HEK293 (cell line): Measurements from ENCODE around the gene ARHGAP26.
A peak's percentile ranks its signal among the peaks of the same experiment; 100 is the strongest.

ENCODE experiments used
- CTCF ChIA-PET: fragments of 350-600 bp; formaldehyde crosslinking; extraction: SDS; loops from one replicate; lab custom pipeline; 2021; ENCODE audit warnings: antibody characterized with exemption; lab: Yijun Ruan, JAX
- POLR2A ChIA-PET: fragments of 300-600 bp; formaldehyde crosslinking; extraction: SDS; loops from one replicate; lab custom pipeline; 2020; ENCODE audit warnings: antibody characterized with exemption, inconsistent platforms; lab: Yijun Ruan, JAX
- H3K27ac ChIP-seq: fragments of 200-500 bp; sonication (Bioruptor generic); 2 replicates; pipeline ENCODE4 v1.5.1; 2014; ENCODE audit warnings: low read depth, low read length, control low read depth, inconsistent platforms; ENCODE audit errors: extremely low read depth
- H3K36me3 ChIP-seq, 2 experiments: fragments of 200-500 bp in 1 of 2; sonication (Bioruptor generic) in 1 of 2; 1 replicate in 1 of 2; 2 replicates in 1 of 2; pipeline ENCODE4 v1.5.1; 2014 to 2017; ENCODE audit warnings: inconsistent platforms in 2 of 2, low read length in 2 of 2; ENCODE audit not compliant: control insufficient read depth in 2 of 2, insufficient read depth in 1 of 2
- H3K4me1 ChIP-seq: fragments of 200-500 bp; sonication (Bioruptor generic); 2 replicates; pipeline ENCODE4 v1.5.1; 2014; ENCODE audit warnings: mild to moderate bottlenecking, low read length, inconsistent platforms; ENCODE audit not compliant: control insufficient read depth, insufficient read depth
- H3K4me3 ChIP-seq: 2 replicates; pipeline ENCODE4 v1.5.1; 2011; ENCODE audit warnings: low read depth, mild to moderate bottlenecking, control low read depth, low read length, moderate library complexity
- H3K9me3 ChIP-seq: fragments of 200-500 bp; sonication (Bioruptor generic); 2 replicates; pipeline ENCODE4 v1.5.1; 2014; ENCODE audit warnings: low read depth, low read length, inconsistent platforms; ENCODE audit not compliant: control insufficient read depth, insufficient read depth
- CTCF ChIP-seq: fragments of 450-650 bp; formaldehyde crosslinking; IDR thresholded peaks from 2 replicates; pipeline ENCODE4 v1.5.1; 2016; ENCODE audit warnings: missing biosample characterization, missing genetic modification characterization
- INSM2 ChIP-seq: fragments of 450-650 bp; formaldehyde crosslinking; IDR thresholded peaks from 2 replicates; pipeline ENCODE4 v1.5.1; 2016; ENCODE audit warnings: missing biosample characterization, missing genetic modification characterization
- SCRT2 ChIP-seq: fragments of 450-650 bp; formaldehyde crosslinking; IDR thresholded peaks from 2 replicates; pipeline ENCODE4 v1.5.1; 2016; ENCODE audit warnings: missing biosample characterization, missing genetic modification characterization
- WT1 ChIP-seq: fragments of 450-650 bp; formaldehyde crosslinking; IDR thresholded peaks from 2 replicates; pipeline ENCODE4 v1.5.1; 2016; ENCODE audit warnings: missing biosample characterization, missing genetic modification characterization
- ZIC2 ChIP-seq: fragments of 450-650 bp; formaldehyde crosslinking; IDR thresholded peaks from 2 replicates; pipeline ENCODE4 v1.5.1; 2016; ENCODE audit warnings: missing biosample characterization, missing genetic modification characterization
- ZNF23 ChIP-seq: fragments of 450-650 bp; formaldehyde crosslinking; IDR thresholded peaks from 2 replicates; pipeline ENCODE4 v1.5.1; 2016; ENCODE audit warnings: missing biosample characterization, missing genetic modification characterization, borderline replicate concordance
- ZNF404 ChIP-seq: fragments of 450-650 bp; formaldehyde crosslinking; IDR thresholded peaks from 2 replicates; pipeline ENCODE4 v1.5.1; 2017; ENCODE audit warnings: missing biosample characterization, missing genetic modification characterization
- ZNF510 ChIP-seq: fragments of 450-650 bp; formaldehyde crosslinking; IDR thresholded peaks from 2 replicates; pipeline ENCODE4 v1.5.1; 2018; ENCODE audit warnings: mild to moderate bottlenecking, missing genetic modification characterization, missing biosample characterization; ENCODE audit not compliant: insufficient replicate concordance
- ZNF529 ChIP-seq: fragments of 450-650 bp; formaldehyde crosslinking; IDR thresholded peaks from 2 replicates; pipeline ENCODE4 v1.5.1; 2017; ENCODE audit warnings: missing genetic modification characterization, missing biosample characterization; ENCODE audit not compliant: insufficient replicate concordance
- ZNF555 ChIP-seq: fragments of 450-650 bp; formaldehyde crosslinking; conservative IDR thresholded peaks from 2 replicates; pipeline ENCODE4 v1.5.1; 2017; ENCODE audit warnings: missing biosample characterization, mild to moderate bottlenecking, missing genetic modification characterization, inconsistent platforms
- ZNF580 ChIP-seq: fragments of 450-650 bp; formaldehyde crosslinking; IDR thresholded peaks from 2 replicates; pipeline ENCODE4 v1.5.1; 2016; ENCODE audit warnings: missing biosample characterization, missing genetic modification characterization
- ZNF596 ChIP-seq: fragments of 450-650 bp; IDR thresholded peaks from 2 replicates; pipeline ENCODE4 v1.5.0; 2018; ENCODE audit warnings: missing biosample characterization, mild to moderate bottlenecking, missing genetic modification characterization, moderate library complexity
- ZNF600 ChIP-seq: fragments of 450-650 bp; formaldehyde crosslinking; IDR thresholded peaks from 2 replicates; pipeline ENCODE4 v1.5.1; 2016; ENCODE audit warnings: missing biosample characterization, missing genetic modification characterization
- ZNF623 ChIP-seq: fragments of 450-650 bp; formaldehyde crosslinking; IDR thresholded peaks from 2 replicates; pipeline ENCODE4 v1.5.1; 2016; ENCODE audit warnings: missing biosample characterization, missing genetic modification characterization
- ZNF660 ChIP-seq: fragments of 450-650 bp; IDR thresholded peaks from 2 replicates; pipeline ENCODE4 v1.5.1; 2018; ENCODE audit warnings: missing biosample characterization, mild to moderate bottlenecking, missing genetic modification characterization
- ZNF692 ChIP-seq: fragments of 450-650 bp; formaldehyde crosslinking; IDR thresholded peaks from 2 replicates; pipeline ENCODE4 v1.5.1; 2016; ENCODE audit warnings: missing biosample characterization, missing genetic modification characterization
- ZNF768 ChIP-seq: fragments of 450-650 bp; formaldehyde crosslinking; IDR thresholded peaks from 2 replicates; pipeline ENCODE4 v1.5.1; 2018; ENCODE audit warnings: missing biosample characterization, mild to moderate bottlenecking, missing genetic modification characterization
- ZNF791 ChIP-seq: fragments of 450-650 bp; formaldehyde crosslinking; IDR thresholded peaks from 2 replicates; pipeline ENCODE4 v1.5.1; 2016; ENCODE audit warnings: missing biosample characterization, missing genetic modification characterization
- TF ChIP-seq, protein P1 (sequence below): fragments of 450-650 bp; formaldehyde crosslinking; IDR thresholded peaks from 2 replicates; pipeline ENCODE4 v1.5.1; 2017; ENCODE audit warnings: missing biosample characterization, missing genetic modification characterization
- TF ChIP-seq, protein P2 (sequence below): fragments of 450-650 bp; formaldehyde crosslinking; IDR thresholded peaks from 2 replicates; pipeline ENCODE4 v1.5.1; 2016; ENCODE audit warnings: missing biosample characterization, missing genetic modification characterization

Gene ARHGAP26

GRCh38 chr5:143215690-143216089, 445.5 kb downstream of the ARHGAP26 start:
- H3K36me3 ChIP-seq, result no peaks in the 10 kb centered on the region
- no peaks in the 10 kb centered on the region for H3K4me1 ChIP-seq
- H3K9me3 ChIP-seq, result no peaks in the 10 kb centered on the region
- TF ChIP-seq ZNF404 (tag by site-specific recombination), result no peak
- no peak overlapping the region for H3K4me3 ChIP-seq
- ChIA-PET CTCF (no interaction called here), POLR2A (no interaction called here)
- no peak overlapping the region for H3K27ac ChIP-seq

- TF ChIP-seq ZNF623 (no peak), ZNF791 (tag by site-specific recombination) (no peak), ZNF580 (tag by site-specific recombination) (no peak), ZNF529 (tag by site-specific recombination) (no peak), ZNF692 (tag by site-specific recombination) (no peak), ZNF596 (tag by site-specific recombination) (no peak), ZNF23 (tag by site-specific recombination) (no peak), ZNF600 (tag by site-specific recombination) (no peak), ZNF510 (tag by site-specific recombination) (no peak), ZNF660 (tag by site-specific recombination) (no peak), ZNF555 (tag by site-specific recombination) (no peak), SCRT2 (tag by site-specific recombination) (no peak)
- TF ChIP-seq, protein P1, sequence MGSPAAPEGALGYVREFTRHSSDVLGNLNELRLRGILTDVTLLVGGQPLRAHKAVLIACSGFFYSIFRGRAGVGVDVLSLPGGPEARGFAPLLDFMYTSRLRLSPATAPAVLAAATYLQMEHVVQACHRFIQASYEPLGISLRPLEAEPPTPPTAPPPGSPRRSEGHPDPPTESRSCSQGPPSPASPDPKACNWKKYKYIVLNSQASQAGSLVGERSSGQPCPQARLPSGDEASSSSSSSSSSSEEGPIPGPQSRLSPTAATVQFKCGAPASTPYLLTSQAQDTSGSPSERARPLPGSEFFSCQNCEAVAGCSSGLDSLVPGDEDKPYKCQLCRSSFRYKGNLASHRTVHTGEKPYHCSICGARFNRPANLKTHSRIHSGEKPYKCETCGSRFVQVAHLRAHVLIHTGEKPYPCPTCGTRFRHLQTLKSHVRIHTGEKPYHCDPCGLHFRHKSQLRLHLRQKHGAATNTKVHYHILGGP, result no peak
- TF ChIP-seq, all 188 proteins: peak for 0
- no peaks in the 10 kb centered on the region for H3K9me3 ChIP-seq
- H3K4me1 ChIP-seq, result no peaks in the 10 kb centered on the region
- no peak overlapping the region for H3K27ac ChIP-seq
- ChIA-PET CTCF (interaction anchor here (0.5 kb wide), 1 partner anchor 201 kb away, joined by 3 read pairs; no protein-coding TSS in a partner anchor), POLR2A (no interaction called here)
- H3K4me3 ChIP-seq, result no peak overlapping the region
- no peaks in the 10 kb centered on the region for H3K36me3 ChIP-seq
Observed at GRCh38 chr5:143216211-143216610, 446.0 kb downstream of the ARHGAP26 start.

DNA sequence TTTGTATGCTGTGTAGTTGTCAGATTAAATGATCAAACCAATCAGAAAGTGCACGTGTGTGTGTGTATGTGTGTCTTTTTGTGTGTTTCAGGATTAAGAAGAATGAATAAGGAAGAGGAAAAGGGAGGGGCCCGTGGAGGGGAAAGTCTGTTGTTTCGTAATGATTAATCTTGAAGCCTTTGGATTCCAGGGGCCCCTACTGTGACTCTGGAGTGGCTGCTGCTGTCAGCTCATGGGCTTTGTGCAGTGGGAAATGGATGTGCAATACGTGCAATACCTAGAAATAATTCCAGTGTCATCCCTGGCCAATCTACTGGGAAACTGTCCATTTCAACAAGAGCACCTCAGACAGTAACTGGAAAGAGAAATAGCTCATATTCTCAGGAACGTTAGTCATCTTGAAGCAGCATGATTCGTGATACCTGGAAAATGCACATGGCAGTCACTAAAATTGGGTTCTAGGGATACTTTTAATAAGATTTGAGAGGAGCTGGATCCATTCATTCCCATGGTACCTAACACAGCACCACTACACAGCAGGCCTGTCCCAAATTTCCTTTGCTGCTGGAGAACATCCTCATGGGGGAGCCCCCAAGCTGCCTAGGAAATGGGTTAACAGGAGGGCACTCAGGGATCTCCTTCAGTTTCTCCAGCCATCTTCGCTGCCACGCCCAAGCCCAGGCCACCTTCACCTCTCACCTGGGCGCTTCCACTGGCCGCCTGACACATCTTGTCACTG, 447.1 kb downstream of the ARHGAP26 start:
- no peak overlapping the region for H3K4me3 ChIP-seq

More for the DNA sequence above, 447.1 kb downstream of the ARHGAP26 start:
- H3K9me3 ChIP-seq, result no peaks in the 10 kb centered on the region
- 0 out of 2 replicates have a peak, but pooled peaks have one; percentile 27 for TF ChIP-seq CTCF (tag by site-specific recombination)
- TF ChIP-seq WT1 (tag by site-specific recombination), result no peak
- peak; percentile 29 for TF ChIP-seq ZIC2 (tag by site-specific recombination)
- no peak for TF ChIP-seq ZNF768 (tag by site-specific recombination)
- TF ChIP-seq INSM2 (tag by site-specific recombination), result no peak
- TF ChIP-seq, protein P2, sequence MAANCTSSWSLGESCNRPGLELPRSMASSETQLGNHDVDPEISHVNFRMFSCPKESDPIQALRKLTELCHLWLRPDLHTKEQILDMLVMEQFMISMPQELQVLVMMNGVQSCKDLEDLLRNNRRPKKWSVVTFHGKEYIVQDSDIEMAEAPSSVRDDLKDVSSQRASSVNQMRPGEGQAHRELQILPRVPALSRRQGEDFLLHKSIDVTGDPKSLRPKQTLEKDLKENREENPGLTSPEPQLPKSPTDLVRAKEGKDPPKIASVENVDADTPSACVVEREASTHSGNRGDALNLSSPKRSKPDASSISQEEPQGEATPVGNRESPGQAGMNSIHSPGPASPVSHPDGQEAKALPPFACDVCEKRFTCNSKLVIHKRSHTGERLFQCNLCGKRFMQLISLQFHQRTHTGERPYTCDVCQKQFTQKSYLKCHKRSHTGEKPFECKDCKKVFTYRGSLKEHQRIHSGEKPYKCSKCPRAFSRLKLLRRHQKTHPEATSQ (tag by site-specific recombination), result no peak
- TF ChIP-seq, all 188 proteins: peak for 2
- POLR2A ChIA-PET, result no interaction called here
- H3K27ac ChIP-seq, result no peak overlapping the region
- no peaks in the 10 kb centered on the region for H3K36me3 ChIP-seq
- CTCF ChIA-PET, result interaction anchor here (1.1 kb wide), 1 partner anchor 8 kb away, joined by 3 read pairs; no protein-coding TSS in a partner anchor
- no peaks in the 10 kb centered on the region; the same call in 1 of the 2 replicates for H3K4me1 ChIP-seq
